HG03159 (cell line): ENCODE measurements around the gene LGALS3.

Source experiments
- ATAC-seq: cut with Tn5 transposase; IDR thresholded peaks from one replicate; pipeline ENCODE4 v1.9.1; 2021; ENCODE audit warnings: mild to moderate bottlenecking, moderate library complexity; ENCODE audit not compliant: unreplicated experiment

Gene LGALS3

DNA sequence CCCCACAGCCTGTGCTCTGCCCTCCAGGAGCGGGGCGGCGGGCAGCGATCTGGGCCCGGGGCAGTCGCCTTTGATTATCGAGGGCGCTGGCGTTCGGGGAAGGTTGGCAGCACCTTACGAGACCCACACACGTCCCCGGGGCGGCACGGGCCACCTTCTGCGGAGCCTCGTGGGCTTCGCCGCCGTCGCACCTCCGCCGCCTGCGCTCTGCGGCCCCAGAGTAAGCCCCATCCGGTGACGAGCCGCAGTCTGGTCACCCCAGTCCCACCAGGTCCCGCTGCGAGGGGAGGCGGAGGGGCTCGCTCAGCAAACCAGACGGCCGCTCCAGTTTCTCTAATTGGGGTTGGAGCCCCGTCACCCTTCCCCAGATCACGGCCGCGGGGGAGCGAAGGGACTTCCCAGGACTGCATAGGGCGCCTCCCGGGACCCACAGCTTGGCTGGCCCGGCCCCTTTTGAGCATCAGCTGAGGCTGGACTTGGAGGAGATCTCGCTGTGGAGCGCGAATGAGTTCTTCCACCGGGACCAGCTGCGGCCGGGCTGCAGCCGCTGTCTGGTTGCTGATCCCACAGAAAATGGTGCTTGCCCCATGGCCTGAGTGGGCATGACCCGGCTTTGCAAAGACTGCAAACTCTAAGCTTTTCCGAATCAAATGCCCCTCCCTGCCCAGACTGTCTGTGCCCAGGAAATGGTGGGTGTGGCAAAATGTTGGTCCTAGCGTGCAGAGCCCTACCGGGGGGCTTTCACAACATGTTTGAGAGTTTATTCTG lies 560 bp downstream of the LGALS3 start:
- ATAC-seq: peak; percentile 56

- ATAC-seq: no peak
Measured at GRCh38 chr14:55130196-55130550, 1.1 kb downstream of the LGALS3 start.

DNA sequence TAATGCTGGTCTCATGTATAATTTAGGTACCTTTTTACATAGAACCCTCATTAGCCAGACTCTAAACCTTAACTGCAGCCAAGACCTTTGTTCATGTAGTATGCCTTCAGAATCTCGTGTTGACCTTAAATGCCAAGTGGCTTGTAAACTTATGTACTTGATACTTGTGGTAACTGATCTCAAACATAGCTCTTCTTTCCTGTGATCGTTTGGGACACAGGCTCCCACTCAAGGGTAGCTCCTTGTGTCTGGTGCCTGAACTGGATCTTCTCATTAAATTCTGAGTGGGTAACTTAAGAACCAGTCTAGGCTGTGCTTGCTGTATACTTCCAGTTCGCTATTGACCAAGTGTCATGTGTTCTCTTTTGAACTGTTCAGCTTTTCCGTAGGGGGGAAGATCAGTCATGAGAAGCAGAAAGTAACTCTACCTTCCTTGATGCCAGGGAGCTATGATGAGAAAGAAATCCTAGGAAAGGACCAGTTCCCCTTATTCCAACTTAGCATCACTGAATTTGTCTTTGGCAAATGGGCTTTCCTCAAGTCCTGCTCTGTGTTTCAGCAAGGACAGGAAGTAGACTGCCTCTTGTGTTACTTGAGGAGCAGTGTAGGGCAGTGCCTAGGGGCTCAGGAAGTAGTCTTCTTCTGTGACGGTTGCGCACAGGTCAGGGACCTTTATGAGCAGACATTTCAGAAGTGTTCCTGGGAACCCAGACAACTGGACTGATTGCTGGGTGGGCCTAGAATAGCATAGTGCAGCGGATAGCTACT lies 2.5 kb downstream of the LGALS3 start:
- no peak for ATAC-seq

- no peak for ATAC-seq
Measured at GRCh38 chr14:55133416-55133815, 4.4 kb downstream of the LGALS3 start.

DNA sequence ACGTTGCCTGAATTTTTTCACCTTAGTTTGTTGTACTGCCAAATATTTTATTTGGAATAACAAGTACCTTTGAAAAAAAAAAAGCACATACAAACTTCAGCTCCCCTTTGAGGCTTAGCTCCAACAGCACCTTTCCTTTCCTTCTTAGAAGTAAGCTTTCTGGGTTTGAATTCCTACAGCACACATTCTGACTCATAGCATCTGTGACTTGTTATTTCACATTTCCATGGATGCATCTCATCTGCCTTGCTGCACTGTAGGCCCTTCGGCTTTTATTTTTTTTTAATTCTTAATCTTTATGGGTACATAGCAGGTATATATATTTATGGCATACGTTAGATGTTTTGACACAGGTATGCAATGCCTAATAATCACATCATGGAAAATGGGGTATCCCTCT lies 7.2 kb downstream of the LGALS3 start:
- ATAC-seq: no peak

DNA sequence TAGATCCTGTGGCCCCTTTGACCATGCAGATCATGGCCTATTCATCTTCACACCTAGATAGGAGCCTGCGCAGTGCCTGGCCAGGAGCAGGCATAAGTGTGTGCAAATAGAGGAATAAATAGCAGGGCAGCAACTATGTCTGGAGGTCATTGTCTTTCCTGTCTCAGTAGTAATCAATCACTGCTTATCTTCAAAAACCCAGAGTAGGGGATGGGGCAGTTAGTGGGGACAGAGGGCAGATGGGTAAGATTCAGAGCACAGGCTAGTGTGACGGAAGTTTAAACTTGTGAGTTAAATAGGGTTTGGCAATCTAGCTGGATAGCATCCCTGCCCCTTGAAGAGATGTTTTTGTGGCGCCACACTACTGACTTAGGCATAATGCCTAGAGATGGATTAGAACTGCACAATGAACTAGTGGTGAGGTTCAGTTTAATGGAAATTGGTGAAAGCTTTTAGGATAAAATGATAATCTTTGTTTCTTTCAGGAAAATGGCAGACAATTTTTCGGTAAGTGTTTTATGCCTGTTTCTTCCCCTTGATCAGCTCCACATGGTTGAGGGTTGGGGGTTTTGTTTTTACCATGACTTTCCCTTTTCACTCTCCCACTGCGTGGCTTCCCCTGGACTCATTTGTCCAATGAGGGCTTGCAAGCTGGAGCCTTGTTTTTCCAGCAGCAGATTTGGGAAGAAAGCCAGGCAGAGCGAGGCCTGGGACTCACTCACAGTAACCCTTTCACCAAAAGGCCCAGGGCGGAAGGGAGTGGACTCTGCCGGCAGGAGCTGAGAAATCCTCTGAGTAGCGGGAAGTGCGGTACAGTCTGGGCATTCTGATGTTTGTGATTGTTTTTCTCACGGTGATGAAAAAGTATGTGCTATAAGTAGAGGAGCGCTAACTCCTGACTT lies 8.1 kb downstream of the LGALS3 start:
- no peak for ATAC-seq

DNA sequence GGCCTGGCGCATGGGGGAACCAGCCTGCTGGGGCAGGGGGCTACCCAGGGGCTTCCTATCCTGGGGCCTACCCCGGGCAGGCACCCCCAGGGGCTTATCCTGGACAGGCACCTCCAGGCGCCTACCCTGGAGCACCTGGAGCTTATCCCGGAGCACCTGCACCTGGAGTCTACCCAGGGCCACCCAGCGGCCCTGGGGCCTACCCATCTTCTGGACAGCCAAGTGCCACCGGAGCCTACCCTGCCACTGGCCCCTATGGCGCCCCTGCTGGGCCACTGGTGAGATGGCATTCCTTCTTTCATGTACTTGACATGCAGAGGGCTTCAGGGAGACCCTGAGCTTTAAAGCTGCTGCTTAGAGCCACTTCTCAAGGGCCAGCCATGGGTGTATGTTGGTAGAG lies 9.0 kb downstream of the LGALS3 start:
- no peak for ATAC-seq

DNA sequence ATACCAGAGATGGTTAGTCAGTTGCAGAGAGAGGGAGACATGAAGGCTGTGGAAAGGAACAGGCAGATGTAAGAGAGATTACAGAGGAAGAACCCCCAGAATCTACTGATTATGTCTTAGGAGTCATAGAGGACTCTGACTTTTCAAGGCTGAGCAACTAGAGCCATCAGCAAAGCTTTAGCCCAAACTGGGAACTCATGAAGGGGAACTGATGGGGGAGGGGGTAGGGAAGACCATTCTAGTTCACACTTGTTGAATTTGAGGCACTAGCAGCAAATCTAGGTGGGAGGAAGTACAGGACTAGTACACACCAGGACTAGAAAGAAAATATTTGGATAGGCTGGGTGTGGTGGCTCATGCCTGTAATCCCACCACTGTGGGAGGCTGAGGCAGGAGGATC lies 10.1 kb downstream of the LGALS3 start:
- ATAC-seq: no peak

DNA sequence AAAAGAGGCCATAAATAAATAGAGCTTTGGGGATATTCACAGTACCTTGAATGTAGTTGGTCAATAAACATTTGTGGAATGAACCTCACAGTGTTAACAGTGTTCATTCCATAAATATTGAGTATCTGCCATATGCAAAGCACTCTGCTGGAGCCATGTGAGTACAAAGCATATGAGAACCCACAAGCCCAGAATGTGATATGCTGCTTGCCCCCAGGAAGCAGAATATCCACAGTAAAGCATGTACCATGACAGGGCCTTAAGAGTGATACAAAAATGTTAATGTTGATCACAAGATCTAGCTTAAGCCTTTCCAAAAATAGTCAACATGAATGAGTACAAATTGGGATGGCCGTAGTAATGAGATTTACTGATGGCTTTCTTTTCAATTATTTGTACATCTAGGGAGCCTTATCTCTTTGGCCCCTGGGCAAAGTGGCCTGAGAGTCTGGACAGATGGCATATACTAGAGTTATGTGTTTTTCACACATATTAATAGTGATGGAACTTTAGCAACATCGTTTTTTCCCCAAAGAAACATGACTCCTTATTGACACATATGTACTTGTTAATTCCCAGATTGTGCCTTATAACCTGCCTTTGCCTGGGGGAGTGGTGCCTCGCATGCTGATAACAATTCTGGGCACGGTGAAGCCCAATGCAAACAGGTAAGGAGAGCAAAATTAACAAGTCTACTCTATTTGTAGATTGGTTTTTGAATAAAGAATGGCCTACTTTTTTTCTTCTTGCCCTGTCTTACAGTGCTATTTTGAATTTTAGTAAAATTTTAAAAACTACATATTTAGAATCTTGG lies 10.9 kb downstream of the LGALS3 start:
- ATAC-seq: no peak

DNA sequence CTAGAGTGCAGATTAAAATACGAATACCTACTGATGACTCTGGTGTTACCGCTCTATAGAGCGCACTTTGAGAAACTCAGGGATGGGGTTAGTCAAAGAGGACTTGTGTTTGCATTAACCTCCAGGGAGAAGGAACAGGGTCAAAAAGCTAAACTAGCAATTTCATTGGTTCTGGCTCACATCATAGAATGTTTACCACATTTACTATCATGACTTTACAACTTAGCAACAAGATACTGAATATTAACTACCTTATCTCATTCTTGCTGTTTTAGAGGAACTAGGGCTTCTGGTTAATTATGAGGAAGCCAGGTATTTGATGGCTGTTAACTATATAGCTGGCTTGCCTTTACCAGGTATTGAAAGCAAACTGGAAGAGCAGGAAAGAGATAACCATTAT lies 12.8 kb downstream of the LGALS3 start:
- no peak for ATAC-seq

GRCh38 chr14:55142466-55142865 lies 13.4 kb downstream of the LGALS3 start:
- ATAC-seq: no peak

DNA sequence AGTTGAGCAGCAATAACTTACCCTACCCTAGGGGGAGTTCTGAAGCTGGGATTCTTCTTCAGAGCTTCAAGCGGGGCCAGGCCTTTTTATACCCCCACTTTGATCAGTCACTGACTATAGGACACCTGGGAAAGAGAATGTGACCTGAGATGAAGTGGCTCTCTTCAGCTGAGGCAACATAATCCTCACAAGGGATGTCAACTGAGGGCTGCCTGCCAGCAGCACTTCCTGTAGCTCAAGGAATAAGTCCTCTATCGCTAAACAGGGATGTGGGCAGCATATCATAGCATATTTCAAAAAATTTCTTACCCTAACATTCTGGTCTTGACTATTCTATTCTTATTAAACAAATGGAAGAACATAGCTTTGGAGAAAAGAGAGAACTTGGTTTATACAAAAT lies 17.4 kb downstream of the LGALS3 start:
- no peak for ATAC-seq

DNA sequence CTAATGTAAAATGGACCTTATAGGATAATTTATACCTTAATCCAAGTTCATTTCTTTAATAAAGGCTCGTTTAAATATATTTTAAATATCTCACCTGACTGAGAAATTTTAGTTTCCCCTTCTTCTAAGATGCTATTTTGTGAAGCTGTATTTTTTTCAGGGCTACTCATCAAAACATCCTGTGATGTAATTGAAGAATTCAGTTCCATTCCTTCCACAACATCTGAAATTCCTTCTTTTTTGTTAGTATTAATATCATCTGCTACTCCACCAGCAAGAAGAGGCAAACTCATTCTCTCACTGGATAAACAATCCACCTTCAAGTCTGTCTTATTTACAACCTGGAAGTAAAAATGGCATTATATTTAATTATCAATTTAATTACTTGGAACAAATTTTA lies 22.5 kb downstream of the LGALS3 start:
- ATAC-seq: no peak

GRCh38 chr14:55152052-55152753 lies 23.2 kb downstream of the LGALS3 start:
- ATAC-seq: no peak

DNA sequence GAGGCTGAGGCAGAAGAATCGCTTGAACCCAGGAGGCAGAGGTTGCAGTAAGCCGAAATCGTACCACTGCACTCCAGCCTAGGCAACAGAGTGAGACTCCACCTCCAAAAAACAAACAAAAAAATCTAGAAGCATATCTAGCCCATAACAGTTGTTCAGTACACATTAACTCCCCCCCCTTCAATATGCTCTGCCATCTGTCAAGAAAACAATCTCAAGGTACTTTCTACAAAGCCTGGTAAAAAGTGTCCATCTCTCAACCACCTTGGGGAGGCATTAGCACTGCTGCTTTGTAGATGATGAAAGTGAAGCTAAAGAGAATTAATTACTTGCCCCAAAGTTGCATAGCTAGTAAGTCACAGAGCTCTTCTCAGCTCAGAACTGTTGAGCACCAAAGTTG lies 24.9 kb downstream of the LGALS3 start:
- ATAC-seq: no peak

DNA sequence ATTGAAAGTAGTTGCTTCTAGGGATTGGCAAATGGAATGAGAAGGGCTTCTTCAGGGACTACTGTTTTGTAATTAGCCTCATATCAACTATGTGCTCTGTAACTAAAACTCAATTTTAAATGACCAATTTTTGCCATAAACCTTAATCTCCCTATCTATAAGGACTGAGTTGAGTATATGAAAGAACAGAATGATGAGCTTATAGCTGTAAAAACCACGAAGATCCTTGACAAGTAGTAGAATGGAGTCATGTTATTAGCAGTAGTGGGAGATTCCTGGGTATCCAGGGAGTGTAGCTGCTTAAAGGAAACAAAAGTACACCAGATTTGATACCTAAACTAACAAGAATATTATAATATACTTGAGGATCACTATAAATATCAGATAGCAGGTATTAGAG lies 28.0 kb downstream of the LGALS3 start:
- no peak for ATAC-seq

GRCh38 chr14:55158412-55158811 lies 29.4 kb downstream of the LGALS3 start:
- ATAC-seq: no peak

DNA sequence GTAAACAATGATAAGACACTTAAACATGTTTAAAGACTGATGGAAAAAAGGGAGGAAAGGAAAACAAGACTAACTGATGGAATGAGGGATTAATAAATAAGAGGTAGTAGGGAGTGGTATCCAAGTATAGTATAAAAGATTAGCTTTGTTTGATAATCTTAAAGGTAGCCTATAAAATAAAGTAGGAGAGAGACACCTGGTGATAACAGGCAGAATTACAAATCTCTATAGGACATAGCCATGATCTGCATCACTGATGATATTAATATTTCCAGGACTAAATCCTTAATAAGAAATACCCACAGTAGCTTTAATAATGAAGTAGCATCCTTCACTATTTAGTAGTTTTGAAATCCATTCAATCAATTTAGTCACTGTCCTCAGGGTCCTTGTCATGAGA lies 31.9 kb downstream of the LGALS3 start:
- no peak for ATAC-seq

GRCh38 chr14:55170526-55170925 lies 41.5 kb downstream of the LGALS3 start:
- no peak for ATAC-seq

DNA sequence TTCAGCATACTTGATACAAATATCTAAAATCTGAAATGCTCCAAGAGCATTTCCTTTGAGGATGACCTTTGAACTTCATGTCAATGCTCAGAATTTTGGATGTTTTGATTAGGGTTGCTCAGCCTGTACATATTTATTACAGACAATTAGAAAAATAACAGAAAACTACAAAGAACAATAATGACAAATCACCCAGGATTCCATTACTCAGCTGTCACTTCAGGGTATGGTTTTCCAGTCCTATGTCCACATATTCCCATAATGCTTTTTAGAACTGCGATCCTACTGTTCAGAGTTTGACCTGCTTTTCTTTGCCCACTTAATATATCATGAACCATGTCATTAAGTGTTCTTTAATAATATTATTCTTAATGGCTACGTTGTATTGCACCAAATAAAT lies 51.0 kb downstream of the LGALS3 start:
- no peak for ATAC-seq
